GM21723 (cell line): ENCODE data around the gene COPZ2.
"Not testable (repeated sequence)": the region's sequence is repeated elsewhere in the genome, so short reads cannot be mapped to it uniquely, and the experiment has no call there.

Experiments used
- ATAC-seq: cut with Tn5 transposase; IDR thresholded peaks from one replicate; pipeline ENCODE4 v1.9.1; 2021; ENCODE audit warnings: mild to moderate bottlenecking, moderate library complexity; ENCODE audit not compliant: unreplicated experiment

The COPZ2 gene

GRCh38 chr17:48034734-48035133, 2.9 kb downstream of the COPZ2 start:
- not testable (repeated sequence) for ATAC-seq

- ATAC-seq, result no peak
Observed at GRCh38 chr17:48031966-48032365, 5.6 kb downstream of the COPZ2 start.

DNA sequence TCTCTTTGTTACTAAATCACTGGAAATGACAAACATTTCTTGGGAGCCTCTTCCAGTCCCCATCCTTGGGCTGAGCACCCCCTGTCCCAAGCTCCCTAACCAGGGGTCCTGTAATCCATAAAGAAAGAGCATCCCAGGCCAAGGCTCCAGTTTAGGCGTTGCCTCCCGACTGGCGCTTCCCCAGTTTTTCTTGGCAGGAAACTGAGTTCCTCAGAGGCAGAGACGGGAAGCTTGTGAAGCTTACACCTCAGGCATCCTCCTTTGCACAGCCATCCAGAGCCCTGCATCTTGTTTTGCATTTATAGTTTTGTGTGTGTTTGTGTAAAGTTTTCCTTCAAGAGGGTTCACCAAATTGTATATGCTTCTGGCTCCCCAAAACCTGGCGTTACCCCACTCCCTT, 7.1 kb downstream of the COPZ2 start:
- no peak for ATAC-seq

DNA sequence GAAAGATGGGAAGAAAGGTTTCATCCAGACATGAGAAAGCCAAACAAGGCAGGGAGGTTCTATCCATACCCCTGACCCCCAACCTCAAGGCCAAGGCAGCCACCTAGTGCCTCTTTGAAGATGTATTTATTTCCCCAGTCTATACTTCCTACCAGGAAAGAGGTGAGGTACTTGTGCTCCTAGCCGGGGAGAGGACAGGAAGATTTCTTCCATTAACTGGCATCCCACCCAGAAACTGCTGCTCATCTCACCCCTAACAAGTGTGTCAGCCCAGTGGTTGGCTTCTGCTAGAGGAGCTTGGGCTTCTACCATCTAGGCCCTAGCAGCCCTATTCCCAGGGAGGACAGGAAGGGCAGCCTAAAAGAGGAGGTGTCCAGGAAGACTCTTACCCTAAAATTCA, 8.9 kb downstream of the COPZ2 start:
- ATAC-seq, result no peak

DNA sequence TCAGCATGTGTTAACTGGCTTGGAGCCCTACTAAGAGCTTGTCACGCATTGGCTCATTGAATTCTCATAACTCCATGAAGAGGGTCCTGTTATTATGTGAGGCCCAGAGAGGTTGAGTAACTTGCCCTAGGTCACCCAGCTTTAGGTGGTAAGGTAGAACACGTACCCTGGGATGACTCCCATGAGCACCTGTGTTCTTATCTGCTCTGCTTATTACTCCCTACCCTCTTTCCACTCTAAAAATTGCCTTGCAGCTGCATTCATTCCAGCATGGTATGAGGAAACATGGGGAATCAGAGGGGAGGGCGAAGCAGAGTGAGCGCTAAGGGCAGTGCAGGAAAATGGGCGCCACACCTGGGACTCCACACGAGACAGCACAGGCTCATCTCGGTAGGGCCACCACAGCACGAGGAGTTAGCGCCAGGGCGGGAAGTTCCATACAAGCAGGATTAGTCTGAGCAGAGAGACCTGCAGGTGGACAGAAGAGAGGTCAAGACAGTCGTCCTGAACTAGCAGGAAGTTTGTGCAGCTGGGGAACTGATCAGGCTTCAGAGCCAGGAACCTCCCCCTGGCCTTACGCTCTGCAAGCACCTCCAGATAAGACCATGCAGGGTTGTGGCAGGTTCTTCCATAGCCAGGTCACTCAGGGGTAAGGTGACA, 10.1 kb downstream of the COPZ2 start:
- no peak for ATAC-seq

DNA sequence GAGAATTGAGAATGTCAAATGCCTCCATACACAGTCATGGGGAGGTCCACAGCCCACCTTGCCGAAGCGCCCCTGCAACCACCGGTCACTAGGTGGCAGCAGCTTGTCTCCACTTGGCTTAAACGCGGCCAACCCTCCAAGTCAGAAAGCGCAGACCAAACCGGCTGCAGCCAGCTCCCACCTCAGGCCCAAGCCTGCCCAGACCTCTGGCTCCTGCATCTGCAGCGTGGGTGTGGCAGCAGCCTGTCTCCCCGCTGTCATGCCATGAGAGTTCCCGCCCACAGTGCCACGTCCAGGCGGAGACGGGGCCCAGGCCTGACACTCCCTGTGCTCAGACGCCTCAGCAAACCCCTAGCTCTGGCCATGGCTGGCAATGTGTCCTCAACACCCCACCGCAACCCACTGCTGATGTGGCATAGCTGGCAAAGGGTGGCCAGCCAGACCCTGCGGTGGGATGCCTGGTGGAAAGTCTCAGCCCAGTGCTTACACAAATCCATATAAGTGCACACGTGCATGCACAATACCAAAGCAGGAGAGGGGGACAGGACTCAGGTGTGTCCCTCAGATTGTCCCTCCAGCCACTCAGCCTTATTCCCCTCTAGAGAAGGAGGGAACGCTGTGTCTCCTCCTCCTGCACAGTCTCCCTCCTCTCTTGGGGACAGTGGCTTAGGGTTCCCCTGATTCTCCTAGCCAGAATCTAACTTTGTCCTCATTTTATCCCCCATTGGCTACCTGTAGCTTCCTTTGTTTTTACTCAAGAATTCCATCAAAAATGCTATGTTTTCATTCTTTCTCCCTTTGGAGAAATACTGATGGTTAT, 10.9 kb downstream of the COPZ2 start:
- no peak for ATAC-seq

DNA sequence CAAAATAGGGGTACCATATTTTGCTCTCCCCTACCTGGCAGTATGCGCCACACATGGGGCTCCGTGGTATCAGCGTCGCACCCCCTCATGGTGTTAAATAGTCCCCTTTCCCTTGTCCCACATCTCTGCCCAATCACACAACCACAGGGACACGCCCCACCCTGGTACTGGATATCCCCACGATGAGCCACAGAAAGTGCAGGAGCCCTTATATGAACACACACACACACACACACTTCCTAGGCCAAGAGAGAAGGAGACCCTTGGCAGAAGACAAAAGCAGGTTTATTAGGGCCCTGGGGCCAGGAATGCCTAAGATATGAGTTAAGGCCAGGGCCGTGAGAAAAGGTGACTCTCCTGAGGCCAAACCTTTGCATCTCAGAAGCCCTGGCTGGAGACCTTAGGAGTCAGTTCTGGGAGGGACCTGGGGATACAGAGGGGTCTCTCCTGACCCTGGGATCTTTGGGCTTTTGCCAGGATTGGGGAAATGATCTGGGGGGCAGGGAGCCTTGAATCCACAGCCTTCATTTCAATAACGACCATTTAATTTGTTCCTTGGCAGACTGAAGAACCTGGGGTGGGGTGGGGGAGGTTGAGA, 11.6 kb downstream of the COPZ2 start:
- no peak for ATAC-seq

GRCh38 chr17:48025040-48025903, 12.3 kb downstream of the COPZ2 start:
- peak; percentile 72 for ATAC-seq

DNA sequence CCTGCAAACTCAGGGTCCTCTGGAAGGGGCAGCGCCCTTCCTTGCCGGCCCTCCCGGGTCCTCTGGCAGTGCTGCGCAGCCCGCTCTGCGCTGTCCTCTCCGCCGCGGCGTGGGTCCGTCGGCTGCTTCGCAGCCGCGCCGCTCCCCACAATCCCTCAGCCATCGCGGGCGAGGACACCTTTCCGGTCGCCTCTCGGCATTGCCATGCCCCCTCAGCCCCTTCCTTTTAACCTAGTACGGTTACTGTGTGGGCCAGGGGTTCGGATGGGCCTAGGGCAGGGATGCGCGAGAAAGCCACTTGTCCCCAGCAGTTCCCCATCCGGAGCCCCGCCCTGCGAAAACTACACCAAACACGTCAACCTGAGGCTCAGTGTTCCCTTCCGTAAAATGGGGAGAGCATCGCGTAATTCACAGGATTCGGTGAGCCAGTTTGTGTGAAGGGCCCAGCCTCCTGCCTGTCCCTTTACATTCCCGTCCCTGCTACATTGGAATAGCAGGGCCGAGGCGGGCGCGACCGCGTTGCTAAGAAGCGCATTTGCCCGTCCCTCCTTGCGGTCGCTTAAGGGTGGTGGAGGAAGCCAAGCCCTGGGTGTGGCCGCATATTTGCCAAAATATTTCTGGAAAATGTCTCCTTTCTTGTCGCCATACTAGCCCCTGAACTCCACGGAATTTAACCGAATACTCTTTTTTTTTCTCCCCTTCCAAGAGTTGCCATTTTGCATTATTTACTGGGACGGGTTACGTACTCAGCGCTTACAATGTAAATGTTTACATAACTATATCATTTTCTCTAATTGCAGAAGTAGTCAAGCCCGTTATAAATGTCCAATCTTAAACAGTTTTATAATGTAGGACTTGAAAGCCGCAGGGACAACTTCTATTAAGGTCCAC, 13.2 kb downstream of the COPZ2 start:
- ATAC-seq, result no peak

GRCh38 chr17:48023400-48024148, 14.0 kb downstream of the COPZ2 start:
- ATAC-seq, result no peak

DNA sequence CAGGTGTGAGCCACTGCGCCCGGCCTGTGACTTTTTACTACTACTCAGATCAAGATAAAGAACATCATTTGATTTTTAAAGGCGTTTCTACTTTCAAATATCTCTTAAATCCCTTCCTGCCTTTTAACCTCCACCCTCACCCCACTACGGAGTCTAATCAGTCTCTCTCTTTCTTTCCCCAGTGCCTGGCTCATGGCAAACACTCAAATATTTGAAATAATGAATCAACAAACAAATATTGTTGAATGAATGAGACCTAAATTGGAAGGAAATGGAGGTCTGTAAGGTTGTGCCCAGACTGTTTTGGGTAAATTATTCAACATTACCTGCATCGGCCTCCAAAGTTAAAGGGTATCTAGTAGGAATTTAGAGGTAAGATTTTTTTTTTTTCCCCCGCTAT, 14.7 kb downstream of the COPZ2 start:
- ATAC-seq, result no peak

DNA sequence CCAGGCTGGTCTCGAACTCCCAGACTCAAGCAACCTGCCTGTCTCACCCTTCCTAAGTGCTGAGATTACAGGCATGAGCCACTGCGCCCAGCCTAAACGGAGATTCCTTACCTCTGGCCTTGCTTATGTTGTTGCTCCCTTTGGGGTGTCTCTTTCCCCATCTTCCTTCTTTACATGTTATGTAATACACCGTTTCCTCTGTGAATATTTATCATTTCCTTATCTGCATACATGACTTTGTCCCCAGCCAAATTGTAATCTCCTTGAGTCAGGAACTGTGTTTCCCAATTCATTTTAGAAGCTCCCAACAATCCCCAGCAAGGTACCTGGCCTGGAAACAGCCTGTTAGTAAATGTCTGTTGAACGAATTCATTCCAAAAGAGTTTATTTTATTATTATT, 15.7 kb downstream of the COPZ2 start:
- ATAC-seq, result no peak

- ATAC-seq, result peak; percentile 15
Observed at GRCh38 chr17:48017817-48018158, 19.8 kb downstream of the COPZ2 start.

DNA sequence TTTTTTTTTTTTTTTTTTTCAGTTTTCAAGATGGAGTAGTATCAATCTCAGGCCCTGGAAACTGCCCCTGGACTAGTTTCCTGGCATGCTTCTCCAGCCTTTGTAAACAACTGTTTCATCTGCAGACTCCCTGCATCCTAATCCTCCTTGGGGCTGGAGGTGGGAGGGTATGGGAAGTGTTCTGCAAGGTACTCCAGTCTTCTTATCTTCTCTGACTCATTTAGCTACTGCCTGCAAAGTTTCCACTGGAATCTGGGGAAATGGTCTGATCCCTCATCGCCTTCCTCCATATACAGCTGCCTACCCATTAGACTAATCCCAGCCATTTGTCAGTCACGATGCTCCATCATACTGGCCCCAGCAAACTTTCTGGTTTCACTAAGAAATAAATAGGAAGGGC, 21.5 kb downstream of the COPZ2 start:
- no peak for ATAC-seq

GRCh38 chr17:48014595-48015111, 22.9 kb downstream of the COPZ2 start:
- ATAC-seq, result no peak

GRCh38 chr17:48013876-48014594, 23.6 kb downstream of the COPZ2 start:
- ATAC-seq, result no peak

DNA sequence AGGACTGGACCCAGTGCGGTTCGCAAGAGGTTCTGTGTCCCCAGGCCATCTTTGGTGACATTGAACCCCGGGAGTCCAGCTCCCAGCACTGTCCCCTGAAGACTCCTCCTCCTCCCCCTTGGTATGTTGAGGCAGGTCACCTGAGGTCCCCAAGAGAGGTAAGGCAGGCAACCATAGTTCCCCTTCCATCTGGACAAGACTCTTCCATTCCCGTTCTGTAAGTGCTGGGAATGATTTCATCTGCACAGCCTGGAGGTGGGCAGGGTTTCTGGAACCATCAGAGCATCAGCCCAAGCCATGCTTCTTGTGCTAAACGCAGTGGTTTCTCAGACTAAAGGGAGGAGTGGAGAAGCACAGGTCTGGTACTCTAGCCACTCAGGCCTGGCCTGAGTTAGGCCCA, 24.9 kb downstream of the COPZ2 start:
- ATAC-seq, result no peak

GRCh38 chr17:48012151-48012520, 25.5 kb downstream of the COPZ2 start:
- ATAC-seq, result no peak
